Spleen (tissue), 11 donors: ENCODE data around the gene RFTN1. TPM values are rescaled to one million over a fixed set of nuclear protein-coding genes. Genes with fewer than 3 reads are reported as not detected.

Experiments
- DNase-seq: peaks from one replicate; pipeline ENCODE4 v3.0.0-alpha.2; 2020
- H3K27ac ChIP-seq, 8 donors: fragments of 200-600 bp; sonication (generic) in 7 of 8; 1 replicate in 4 of 8; 2 replicates in 4 of 8; pipeline versions ENCODE4 v1.5.0 to v1.8.0; 2016 to 2021; ENCODE audit warnings: inconsistent platforms in 4 of 8, mild to moderate bottlenecking in 4 of 8, moderate library complexity in 1 of 8
- H3K27me3 ChIP-seq, 7 donors: fragments of 200-600 bp; sonication (generic) in 6 of 7; replicated peaks in 1 of 7; 1 replicate in 4 of 7; 2 replicates in 3 of 7; pipeline versions ENCODE4 v1.5.0 to v1.8.0; 2016 to 2021; ENCODE audit warnings: inconsistent platforms in 3 of 7, mild to moderate bottlenecking in 1 of 7
- H3K36me3 ChIP-seq, 6 donors: fragments of 200-600 bp; sonication (generic) in 5 of 6; 1 replicate in 4 of 6; 2 replicates in 2 of 6; pipeline versions ENCODE4 v1.5.0 to v1.8.0; 2016 to 2021; ENCODE audit warnings: inconsistent platforms in 2 of 6
- H3K4me1 ChIP-seq, 6 donors: fragments of 200-600 bp; sonication (generic) in 5 of 6; 1 replicate in 3 of 6; 2 replicates in 3 of 6; pipeline versions ENCODE4 v1.5.0 to v1.8.0; 2016 to 2021; ENCODE audit warnings: inconsistent platforms in 3 of 6
- H3K4me3 ChIP-seq, 8 donors: fragments of 200-600 bp; sonication (generic) in 7 of 8; 1 replicate in 4 of 8; 2 replicates in 4 of 8; pipeline versions ENCODE4 v1.5.0 to v1.8.0; 2016 to 2021; ENCODE audit warnings: inconsistent platforms in 4 of 8, mild to moderate bottlenecking in 4 of 8, moderate library complexity in 2 of 8
- H3K9me3 ChIP-seq, 8 donors: fragments of 200-600 bp; sonication (generic) in 7 of 8; 1 replicate in 4 of 8; 2 replicates in 4 of 8; pipeline versions ENCODE4 v1.5.0 to v1.8.0; 2016 to 2021; ENCODE audit warnings: inconsistent platforms in 4 of 8
- POLR2A ChIP-seq, 3 donors: fragments of 450-650 bp; IDR thresholded peaks; one replicate each; pipeline ENCODE4 v1.5.1; 2017; ENCODE audit warnings: antibody characterized with exemption in 3 of 3, mild to moderate bottlenecking in 1 of 3
- POLR2AphosphoS5 ChIP-seq, 3 donors: sonication (generic); formaldehyde crosslinking; IDR thresholded peaks; one replicate each; pipeline ENCODE4 v1.5.1; 2017; ENCODE audit warnings: antibody characterized with exemption in 3 of 3
- WGBS, 5 donors: extraction: QIAGEN DNeasy Blood & Tissue Kit in 3 of 5; methylation state at CpG; one replicate each; pipeline versions ENCODE4 v1.1.5 to v1.1.7; 2013 to 2018; 5-methylcytosine and 5-hydroxymethylcytosine counted together
- intact Hi-C: fragments of 100-400 bp; cut with DNase I; formaldehyde crosslinking; loops from one replicate; pipeline ENCODE4 v1.15.0; 2023; ENCODE audit warnings: low total_unique reads
- polyA plus RNA-seq, 3 donors: library from polyadenylated mRNA; stranded (reverse); fragments of 200-250 nt; gene quantifications; one replicate each; pipeline ENCODE4 v1.2.1, GENCODE V29; 2013
- total RNA-seq, 7 donors: library from RNA; depleted of rRNA in 3 of 7; stranded (reverse); fragments of >200 nt in 3 of 7; fragmentation: NEBNext Ultra II Directional in 4 of 7; extraction: Animal tissue kit (Norgen Biotek cat#: 25700) in 4 of 7; gene quantifications; one replicate each; pipeline versions ENCODE4 v1.1.0 to v1.2.1, GENCODE V29; 2016 to 2021
- TF ChIP-seq, protein P1 (sequence below), 11 experiments: fragments of 200-600 bp in 7 of 11; fragments of 450-650 bp in 4 of 11; sonication (generic) in 4 of 11; IDR thresholded peaks in 8 of 11; conservative IDR thresholded peaks in 3 of 11; 1 replicate in 7 of 11; 2 replicates in 4 of 11; pipeline versions ENCODE4 v1.4.0 to v1.8.0; 2016 to 2021; ENCODE audit warnings: antibody characterized with exemption in 11 of 11, inconsistent platforms in 4 of 11, mild to moderate bottlenecking in 1 of 11
- donor health status: healthy with polysubstance abuse.
- donor health status: DM: no; HTN: no; CAD: no; lungs with moderate emphysema.
- donor health status: DM: no; HTN: no; CAD: no.
- donor health status: Bipolar disorder and iron deficiency.
- donor health status: healthy.
- donor health status: DM: no; HTN: no; CAD: no.
- donor health status: DM: yes; HTN: yes; CAD: no.

RFTN1 gene
- total and polyA plus RNA-seq, 10 donors: 30.4 to 106 (median 75.3) TPM

- H3K27ac ChIP-seq: peak overlapping the region in 7 of 8 donors; percentile 62 to 81 (median 73)
- H3K9me3 ChIP-seq: no peaks in the 10 kb centered on the region
- no peak for DNase-seq
- no peak overlapping the region for H3K4me3 ChIP-seq
- no peaks in the 10 kb centered on the region for H3K27me3 ChIP-seq
- peaks cover 0 to 43% (median 2%) of the 10 kb centered on the region in 6 donors for H3K36me3 ChIP-seq
- TF ChIP-seq, protein P1, sequence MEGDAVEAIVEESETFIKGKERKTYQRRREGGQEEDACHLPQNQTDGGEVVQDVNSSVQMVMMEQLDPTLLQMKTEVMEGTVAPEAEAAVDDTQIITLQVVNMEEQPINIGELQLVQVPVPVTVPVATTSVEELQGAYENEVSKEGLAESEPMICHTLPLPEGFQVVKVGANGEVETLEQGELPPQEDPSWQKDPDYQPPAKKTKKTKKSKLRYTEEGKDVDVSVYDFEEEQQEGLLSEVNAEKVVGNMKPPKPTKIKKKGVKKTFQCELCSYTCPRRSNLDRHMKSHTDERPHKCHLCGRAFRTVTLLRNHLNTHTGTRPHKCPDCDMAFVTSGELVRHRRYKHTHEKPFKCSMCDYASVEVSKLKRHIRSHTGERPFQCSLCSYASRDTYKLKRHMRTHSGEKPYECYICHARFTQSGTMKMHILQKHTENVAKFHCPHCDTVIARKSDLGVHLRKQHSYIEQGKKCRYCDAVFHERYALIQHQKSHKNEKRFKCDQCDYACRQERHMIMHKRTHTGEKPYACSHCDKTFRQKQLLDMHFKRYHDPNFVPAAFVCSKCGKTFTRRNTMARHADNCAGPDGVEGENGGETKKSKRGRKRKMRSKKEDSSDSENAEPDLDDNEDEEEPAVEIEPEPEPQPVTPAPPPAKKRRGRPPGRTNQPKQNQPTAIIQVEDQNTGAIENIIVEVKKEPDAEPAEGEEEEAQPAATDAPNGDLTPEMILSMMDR (IDR thresholded peaks at IDR 0.05 in 8 of 11, conservative IDR thresholded peaks at IDR 0.05 in 3 of 11): no peak
- peak in 1 of 3 donors; percentile 48 for TF ChIP-seq POLR2AphosphoS5 (IDR thresholded peaks at IDR 0.05)
- intact Hi-C loops: no loop called here
- H3K4me1 ChIP-seq: peaks cover 29 to 63% (median 40%) of the 10 kb centered on the region in 6 donors
- WGBS, 5 donors: 70 to 84% (median 79%) methylated on average over 6 of the region's 6 CpGs
These were observed 29.3 kb downstream of the RFTN1 start for GRCh38 chr3:16484216-16484615.

DNA sequence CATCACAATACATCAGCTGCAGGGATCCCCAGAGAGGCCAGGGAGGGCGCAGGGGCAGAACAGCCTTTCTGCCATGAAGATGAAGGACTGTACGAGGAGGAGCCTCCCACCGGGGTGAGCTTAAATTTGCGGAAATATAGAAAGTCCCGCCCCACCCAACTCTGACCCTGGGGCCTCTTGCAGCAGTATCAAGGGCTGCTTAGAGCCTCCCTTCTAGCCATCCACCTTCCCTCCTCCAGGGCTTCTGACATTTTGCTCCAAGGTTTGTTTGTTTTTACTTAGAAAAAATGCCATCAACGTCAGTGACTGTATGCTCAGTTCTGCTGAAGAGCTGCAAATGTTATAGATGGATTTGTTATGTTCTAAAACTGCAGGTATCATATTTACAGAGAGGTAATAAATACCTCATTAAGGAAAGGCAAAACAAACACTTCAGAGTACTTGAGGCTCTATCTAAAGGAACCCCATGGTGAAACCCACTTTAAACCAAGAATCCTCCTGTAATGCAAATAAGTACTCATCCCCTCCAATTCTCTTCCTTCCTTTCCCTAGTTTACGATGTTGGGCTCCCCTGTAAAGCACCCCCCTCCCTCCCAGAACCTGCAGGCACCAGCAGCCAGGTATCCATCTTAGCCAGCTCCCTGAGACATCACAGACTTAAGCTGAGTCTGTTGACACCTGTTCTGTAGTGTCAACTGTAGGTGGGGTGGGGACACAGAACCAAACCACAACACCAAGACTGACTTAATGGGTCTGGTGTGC, 30.5 kb downstream of the RFTN1 start:
- peak overlapping the region in 2 of 8 donors; percentile 13 to 44 for H3K4me3 ChIP-seq
- H3K27ac ChIP-seq: peak overlapping the region; percentile 6 to 81 (median 74)
- peaks cover 0 to 30% (median under 1%) of the 10 kb centered on the region in 6 donors for H3K36me3 ChIP-seq
- TF ChIP-seq, protein P1 (IDR thresholded peaks at IDR 0.05 in 8 of 11, conservative IDR thresholded peaks at IDR 0.05 in 3 of 11): no peak
- TF ChIP-seq POLR2AphosphoS5 (IDR thresholded peaks at IDR 0.05): peak in 2 of 3 donors; percentile 38 to 46
- intact Hi-C loops: no loop called here
- no peaks in the 10 kb centered on the region for H3K9me3 ChIP-seq
- H3K4me1 ChIP-seq: peaks cover 29 to 75% (median 40%) of the 10 kb centered on the region in 6 donors
- WGBS, 5 donors: 27 to 39% (median 35%) methylated on average over 6 to 7 of the region's 7 CpGs
- H3K27me3 ChIP-seq: no peaks in the 10 kb centered on the region
- DNase-seq: peak; percentile 88

- H3K4me1 ChIP-seq: peaks cover 29 to 82% (median 43%) of the 10 kb centered on the region in 6 donors
- H3K4me3 ChIP-seq: peak overlapping the region in 2 of 8 donors; percentile 13 to 44
- peaks cover 0 to 23% (median 2%) of the 10 kb centered on the region in 6 donors for H3K36me3 ChIP-seq
- WGBS, 5 donors: 53 to 65% (median 60%) methylated on average over 5 of the region's 5 CpGs
- H3K27me3 ChIP-seq: no peaks in the 10 kb centered on the region
- H3K9me3 ChIP-seq: no peaks in the 10 kb centered on the region
- DNase-seq: no peak
- intact Hi-C loops: no loop called here
- H3K27ac ChIP-seq: peak overlapping the region; percentile 53 to 81 (median 74)
- TF ChIP-seq, protein P1 (IDR thresholded peaks at IDR 0.05 in 8 of 11, conservative IDR thresholded peaks at IDR 0.05 in 3 of 11): no peak
- TF ChIP-seq POLR2AphosphoS5 (IDR thresholded peaks at IDR 0.05) (no peak), POLR2A (IDR thresholded peaks at IDR 0.05) (no peak)
These were observed 31.2 kb downstream of the RFTN1 start for GRCh38 chr3:16482194-16482769.

- Histone ChIP-seq H3K27me3 (no peaks in the 10 kb centered on the region), H3K36me3 (peaks cover 0 to 17% (median 0%) of the 10 kb centered on the region in 6 donors), H3K9me3 (no peaks in the 10 kb centered on the region), H3K4me1 (peaks cover 34 to 90% (median 49%) of the 10 kb centered on the region in 6 donors), H3K27ac (peak overlapping the region; percentile 53 to 81 (median 74)), H3K4me3 (peak overlapping the region in 1 of 8 donors; percentile 38)
- 6 to 14% (median 13%) methylated on average over 3 of the region's 3 CpGs for WGBS, 5 donors
- intact Hi-C loops: no loop called here
- no peak for DNase-seq
- no peak for TF ChIP-seq POLR2A (IDR thresholded peaks at IDR 0.05)
- TF ChIP-seq, protein P1 (IDR thresholded peaks at IDR 0.05 in 8 of 11, conservative IDR thresholded peaks at IDR 0.05 in 3 of 11): no peak
- no peak for TF ChIP-seq POLR2AphosphoS5 (IDR thresholded peaks at IDR 0.05)
These were observed 32.0 kb downstream of the RFTN1 start for GRCh38 chr3:16481546-16481897.
